ENCODE measurements around the gene BIN1. TPM values are rescaled to one million over a fixed set of nuclear protein-coding genes. Genes with fewer than 3 reads are reported as not detected.

The BIN1 gene
- total RNA-seq, 4 donors from 2014 or later, result 36.1 to 101 (median 53.9) TPM

GRCh38 chr2:127051116-127052056 lies 55.6 kb downstream of the BIN1 start:
- H3K36me3 ChIP-seq, result peaks cover 0 to 50% of the 10 kb centered on the region in 2 donors
- H3K4me1 ChIP-seq, result peaks cover 0 to 15% (median 0%) of the 10 kb centered on the region in 3 donors
- H3K27ac ChIP-seq, result no peak overlapping the region
- H3K27me3 ChIP-seq, result no peaks in the 10 kb centered on the region
- ATAC-seq, result no peak
- H3K4me3 ChIP-seq, result no peak overlapping the region
- WGBS, 2 donors (ENCODE audit: low coverage in 1 of 2), result no CpG with 5 or more reads among the region's 29 CpGs
- H3K9me3 ChIP-seq, result no peaks in the 10 kb centered on the region
- no peak for TF ChIP-seq POLR2AphosphoS5 (IDR thresholded peaks at IDR 0.05)
- no peak for TF ChIP-seq EP300 (IDR thresholded peaks at IDR 0.05)
- no peak for TF ChIP-seq POLR2A (IDR thresholded peaks at IDR 0.05)
- TF ChIP-seq CTCF (IDR thresholded peaks at IDR 0.05), result no peak

- Histone ChIP-seq H3K27me3 (no peaks in the 10 kb centered on the region), H3K36me3 (peaks cover 0 to 44% of the 10 kb centered on the region in 2 donors), H3K4me3 (no peak overlapping the region), H3K9me3 (no peaks in the 10 kb centered on the region), H3K4me1 (peaks cover 0 to 17% (median 0%) of the 10 kb centered on the region in 3 donors), H3K27ac (no peak overlapping the region)
- WGBS, 2 donors (ENCODE audit: low coverage in 1 of 2), result 62% methylated on average over 9 of the region's 14 CpGs; no CpG with 5 or more reads in 1 of the 2 donors
- no peak for ATAC-seq
- no peak for TF ChIP-seq POLR2A (IDR thresholded peaks at IDR 0.05)
- TF ChIP-seq POLR2AphosphoS5 (IDR thresholded peaks at IDR 0.05), result no peak
- no peak for TF ChIP-seq EP300 (IDR thresholded peaks at IDR 0.05)
- no peak for TF ChIP-seq CTCF (IDR thresholded peaks at IDR 0.05)
Measured at GRCh38 chr2:127050803-127051115, 56.2 kb downstream of the BIN1 start.

DNA sequence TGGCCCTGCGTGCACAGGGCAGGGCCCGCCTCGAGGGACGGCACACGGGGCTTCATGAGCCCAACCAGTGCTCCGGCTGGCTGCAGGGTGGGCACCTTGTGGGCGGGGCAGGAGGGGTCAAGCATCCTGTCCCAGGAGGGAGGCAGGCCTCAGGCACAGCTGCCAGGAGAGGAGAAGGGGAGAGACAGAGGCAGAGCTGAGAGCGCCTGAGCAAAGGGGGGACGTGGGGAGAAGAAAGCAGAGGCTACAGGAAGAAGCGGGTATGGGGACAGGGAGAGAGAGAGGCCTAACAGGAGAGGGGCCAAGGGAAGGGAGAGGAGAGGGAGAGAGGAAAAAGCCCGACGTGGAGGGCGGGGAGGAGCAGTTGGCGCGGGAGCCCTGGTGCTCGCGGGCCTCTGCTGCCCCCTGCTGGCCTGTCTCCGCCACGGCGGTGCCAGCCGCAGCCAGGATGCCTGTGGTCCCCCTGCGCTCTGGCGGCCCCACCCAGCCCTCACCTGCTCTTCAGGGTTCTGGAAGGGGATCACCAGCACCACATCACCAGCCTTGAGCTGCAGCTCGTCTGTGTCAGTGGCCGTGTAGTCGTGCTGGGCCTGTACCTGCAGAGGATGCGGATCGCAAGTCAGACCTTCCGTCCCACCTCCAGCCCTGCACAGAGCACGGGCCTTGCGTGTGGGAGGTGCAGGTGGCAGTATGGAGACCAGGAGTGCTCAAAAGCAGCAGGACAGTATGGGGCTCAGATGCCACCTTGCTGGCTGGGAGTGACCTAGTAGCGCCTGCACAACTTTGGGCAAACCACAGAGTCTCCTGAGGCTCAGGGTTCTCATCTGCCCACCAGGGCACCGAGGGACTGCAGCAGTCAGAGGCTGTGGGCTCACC lies 56.8 kb downstream of the BIN1 start:
- peak in 3 of 4 experiments; percentile 78 to 94 (median 91) for TF ChIP-seq CTCF (IDR thresholded peaks at IDR 0.05)
- no peak for TF ChIP-seq EP300 (IDR thresholded peaks at IDR 0.05)
- TF ChIP-seq POLR2A (IDR thresholded peaks at IDR 0.05), result no peak
- TF ChIP-seq POLR2AphosphoS5 (IDR thresholded peaks at IDR 0.05), result no peak
- H3K4me1 ChIP-seq, result peaks cover 0 to 21% (median 0%) of the 10 kb centered on the region in 3 donors
- peak; percentile 59 for ATAC-seq
- H3K9me3 ChIP-seq, result no peaks in the 10 kb centered on the region
- H3K4me3 ChIP-seq, result no peak overlapping the region
- no peak overlapping the region for H3K27ac ChIP-seq
- 0 to 23% methylated on average over 4 to 14 of the region's 33 CpGs for WGBS, 2 donors (ENCODE audit: low coverage in 1 of 2)
- H3K36me3 ChIP-seq, result peaks cover 0 to 41% of the 10 kb centered on the region in 2 donors
- no peaks in the 10 kb centered on the region for H3K27me3 ChIP-seq

- TF ChIP-seq POLR2A (IDR thresholded peaks at IDR 0.05) (no peak), CTCF (IDR thresholded peaks at IDR 0.05) (no peak), POLR2AphosphoS5 (IDR thresholded peaks at IDR 0.05) (no peak)
- no peak overlapping the region for H3K4me3 ChIP-seq
Measured at GRCh38 chr2:127048969-127049897, 57.7 kb downstream of the BIN1 start.

More at GRCh38 chr2:127048969-127049897, 57.7 kb downstream of the BIN1 start:
- 50 to 67% methylated on average over 1 of the region's 15 CpGs for WGBS, 2 donors (ENCODE audit: low coverage in 1 of 2)
- Histone ChIP-seq H3K9me3 (no peaks in the 10 kb centered on the region), H3K27me3 (no peaks in the 10 kb centered on the region), H3K4me1 (peaks cover 0 to 21% (median 0%) of the 10 kb centered on the region in 3 donors), H3K36me3 (peaks cover 0 to 39% of the 10 kb centered on the region in 2 donors), H3K27ac (no peak overlapping the region)
- no peak for ATAC-seq

All from gastroesophageal sphincter (tissue), 4 donors.